Activated CD8-positive, alpha-beta T cell treated with anti-CD3 and anti-CD28 coated beads for 36 hours (primary cell): ENCODE data around the gene EEF1A2. TPM values are rescaled to one million over a fixed set of nuclear protein-coding genes. Genes with fewer than 3 reads are reported as not detected.
A peak's percentile ranks its signal among the peaks of the same experiment; 100 is the strongest.

Source experiments
- ATAC-seq: fragments of 200-7000 bp; cut with Tn5 transposase; one replicate; pipeline ENCODE4 v1.10.0; 2021; ENCODE audit warnings: mild to moderate bottlenecking, moderate library complexity
- CTCF ChIA-PET: fragments of 350-600 bp; sonication (Branson Sonifier 250); formaldehyde crosslinking; loops from one replicate; lab custom pipeline; 2021; ENCODE audit warnings: antibody characterized with exemption; lab: Charles Lee
- POLR2A ChIA-PET: fragments of 350-600 bp; sonication (Branson Sonifier 250); formaldehyde crosslinking; loops from one replicate; lab custom pipeline; 2021; ENCODE audit warnings: antibody characterized with exemption; lab: Charles Lee
- DNase-seq: peaks from one replicate; pipeline ENCODE4 v3.0.0-alpha.2; 2020
- H3K27ac Mint-ChIP-seq: one replicate; pipeline ENCODE4 v1.8.0; 2021; ENCODE audit warnings: mild to moderate bottlenecking, mixed read lengths
- H3K27me3 Mint-ChIP-seq: one replicate; pipeline ENCODE4 v1.8.0; 2021; ENCODE audit warnings: mixed read lengths
- H3K36me3 Mint-ChIP-seq: one replicate; pipeline ENCODE4 v1.8.0; 2021; ENCODE audit warnings: low read depth, mixed read lengths
- H3K4me1 Mint-ChIP-seq: one replicate; pipeline ENCODE4 v1.8.0; 2021; ENCODE audit warnings: low read depth, mixed read lengths
- H3K4me3 Mint-ChIP-seq: one replicate; pipeline ENCODE4 v1.8.0; 2021; ENCODE audit warnings: mild to moderate bottlenecking, moderate library complexity, mixed read lengths
- H3K9me3 Mint-ChIP-seq: one replicate; pipeline ENCODE4 v1.8.0; 2021; ENCODE audit warnings: mixed read lengths
- intact Hi-C: fragments of 100-400 bp; cut with micrococcal nuclease; formaldehyde crosslinking; loops from one replicate; pipeline ENCODE4 v1.10.0; 2022
- total RNA-seq, 2 experiments: library from RNA; stranded (reverse); gene quantifications; one replicate each; pipeline ENCODE4 v1.2.3, GENCODE V29; 2021
- TF ChIP-seq, protein P1 (sequence below): fragments of 200-600 bp; IDR thresholded peaks from one replicate; pipeline ENCODE4 v1.8.0; 2022; ENCODE audit warnings: antibody characterized with exemption, mild to moderate bottlenecking

The EEF1A2 gene
- total RNA-seq, 2 experiments from 2014 or later, result 1.4 to 2.2 TPM

GRCh38 chr20:63477061-63477616 is 21.7 kb downstream of the EEF1A2 start:
- no peaks in the 10 kb centered on the region for H3K9me3 Mint-ChIP-seq
- TF ChIP-seq, protein P1, sequence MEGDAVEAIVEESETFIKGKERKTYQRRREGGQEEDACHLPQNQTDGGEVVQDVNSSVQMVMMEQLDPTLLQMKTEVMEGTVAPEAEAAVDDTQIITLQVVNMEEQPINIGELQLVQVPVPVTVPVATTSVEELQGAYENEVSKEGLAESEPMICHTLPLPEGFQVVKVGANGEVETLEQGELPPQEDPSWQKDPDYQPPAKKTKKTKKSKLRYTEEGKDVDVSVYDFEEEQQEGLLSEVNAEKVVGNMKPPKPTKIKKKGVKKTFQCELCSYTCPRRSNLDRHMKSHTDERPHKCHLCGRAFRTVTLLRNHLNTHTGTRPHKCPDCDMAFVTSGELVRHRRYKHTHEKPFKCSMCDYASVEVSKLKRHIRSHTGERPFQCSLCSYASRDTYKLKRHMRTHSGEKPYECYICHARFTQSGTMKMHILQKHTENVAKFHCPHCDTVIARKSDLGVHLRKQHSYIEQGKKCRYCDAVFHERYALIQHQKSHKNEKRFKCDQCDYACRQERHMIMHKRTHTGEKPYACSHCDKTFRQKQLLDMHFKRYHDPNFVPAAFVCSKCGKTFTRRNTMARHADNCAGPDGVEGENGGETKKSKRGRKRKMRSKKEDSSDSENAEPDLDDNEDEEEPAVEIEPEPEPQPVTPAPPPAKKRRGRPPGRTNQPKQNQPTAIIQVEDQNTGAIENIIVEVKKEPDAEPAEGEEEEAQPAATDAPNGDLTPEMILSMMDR, result no peak
- DNase-seq (no peak), ATAC-seq (no peak)
- H3K27me3 Mint-ChIP-seq, result peaks cover 48% of the 10 kb centered on the region
- H3K36me3 Mint-ChIP-seq, result no peaks in the 10 kb centered on the region
- ChIA-PET CTCF (no interaction called here), POLR2A (no interaction called here)
- peaks cover 8% of the 10 kb centered on the region for H3K4me1 Mint-ChIP-seq
- no peak overlapping the region for H3K4me3 Mint-ChIP-seq
- intact Hi-C loops, result no loop called here
- H3K27ac Mint-ChIP-seq, result no peak overlapping the region

GRCh38 chr20:63475209-63475608 is 23.7 kb downstream of the EEF1A2 start:
- TF ChIP-seq, protein P1, result no peak
- no peak for ATAC-seq
- intact Hi-C loops, result no loop called here
- Mint-ChIP-seq H3K4me1 (peaks cover 8% of the 10 kb centered on the region), H3K27ac (no peak overlapping the region), H3K27me3 (peaks cover 50% of the 10 kb centered on the region), H3K4me3 (no peak overlapping the region), H3K36me3 (no peaks in the 10 kb centered on the region), H3K9me3 (no peaks in the 10 kb centered on the region)
- POLR2A ChIA-PET, result no interaction called here
- CTCF ChIA-PET, result interaction anchor here (1.3 to 1.4 kb wide), 2 partner anchors 21 to 33 kb away, joined by 3 to 6 read pairs; no protein-coding TSS in a partner anchor
- peak; percentile 35 for DNase-seq

DNA sequence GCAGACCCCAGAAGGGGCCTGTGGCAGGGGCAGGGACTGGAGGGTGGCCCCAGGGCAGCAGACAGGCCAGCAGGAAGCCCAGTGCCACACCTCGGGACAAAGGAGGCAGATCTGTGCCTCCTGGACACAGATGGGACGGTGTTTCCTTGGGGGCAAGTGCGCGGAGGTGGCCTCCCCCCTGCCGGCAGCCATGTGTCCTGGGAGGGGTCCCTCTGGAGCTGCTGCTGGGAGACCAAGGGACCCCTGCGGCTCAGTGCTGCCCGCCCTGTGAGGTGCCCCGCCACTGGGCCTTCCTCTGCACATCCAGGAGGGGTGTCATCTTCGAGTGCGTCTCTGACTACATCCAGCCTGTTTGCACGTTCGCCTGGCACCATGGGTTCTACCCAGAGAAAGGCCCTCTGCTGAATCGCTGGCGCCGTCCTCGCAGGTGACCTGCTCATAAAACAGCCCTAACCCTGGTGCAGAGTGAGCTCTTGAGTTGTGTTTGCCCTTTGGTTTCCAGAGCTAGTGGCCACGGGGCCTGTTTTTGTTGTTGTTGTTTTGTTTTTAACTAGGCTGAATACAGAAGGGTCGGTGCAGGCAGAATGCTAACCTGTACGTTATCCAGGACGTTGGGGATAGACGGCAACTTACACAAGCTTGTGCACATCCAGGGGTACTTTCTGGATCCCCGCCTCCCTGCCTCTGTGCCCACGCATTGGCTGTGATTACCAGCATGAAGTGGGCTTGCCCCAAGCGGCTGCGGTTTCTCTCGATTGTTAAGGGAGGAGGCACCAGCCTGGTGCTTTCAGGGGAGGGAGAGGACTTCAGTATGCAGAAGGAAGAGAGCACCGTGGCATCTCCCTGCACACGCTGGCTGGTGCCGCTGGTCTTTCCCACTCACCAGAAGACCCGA is 25.1 kb downstream of the EEF1A2 start:
- ChIA-PET CTCF (interaction anchor here (1.3 to 1.4 kb wide), 2 partner anchors 23 to 32 kb away, joined by 3 to 6 read pairs; no protein-coding TSS in a partner anchor), POLR2A (no interaction called here)
- intact Hi-C loops, result no loop called here
- TF ChIP-seq, protein P1, result no peak
- no peaks in the 10 kb centered on the region for H3K36me3 Mint-ChIP-seq
- H3K27ac Mint-ChIP-seq, result no peak overlapping the region
- H3K9me3 Mint-ChIP-seq, result no peaks in the 10 kb centered on the region
- H3K4me1 Mint-ChIP-seq, result peaks cover 8% of the 10 kb centered on the region
- no peak overlapping the region for H3K4me3 Mint-ChIP-seq
- H3K27me3 Mint-ChIP-seq, result peaks cover 46% of the 10 kb centered on the region
- peak; percentile 48 for DNase-seq
- peak; percentile 62 for ATAC-seq

GRCh38 chr20:63472862-63473390 is 26.0 kb downstream of the EEF1A2 start:
- ATAC-seq (no peak), DNase-seq (no peak)
- no peaks in the 10 kb centered on the region for H3K9me3 Mint-ChIP-seq
- H3K4me1 Mint-ChIP-seq, result peaks cover 8% of the 10 kb centered on the region
- no peak overlapping the region for H3K27ac Mint-ChIP-seq
- TF ChIP-seq, protein P1, result no peak
- POLR2A ChIA-PET, result interaction anchor here (1.2 kb wide), 1 partner anchor 28 kb away, joined by 3 read pairs; no protein-coding TSS in a partner anchor
- H3K4me3 Mint-ChIP-seq, result no peak overlapping the region
- intact Hi-C loops, result no loop called here
- CTCF ChIA-PET, result no interaction called here
- H3K36me3 Mint-ChIP-seq, result no peaks in the 10 kb centered on the region
- H3K27me3 Mint-ChIP-seq, result peaks cover 39% of the 10 kb centered on the region
